ENCODE data around the gene ERC2.

DNA sequence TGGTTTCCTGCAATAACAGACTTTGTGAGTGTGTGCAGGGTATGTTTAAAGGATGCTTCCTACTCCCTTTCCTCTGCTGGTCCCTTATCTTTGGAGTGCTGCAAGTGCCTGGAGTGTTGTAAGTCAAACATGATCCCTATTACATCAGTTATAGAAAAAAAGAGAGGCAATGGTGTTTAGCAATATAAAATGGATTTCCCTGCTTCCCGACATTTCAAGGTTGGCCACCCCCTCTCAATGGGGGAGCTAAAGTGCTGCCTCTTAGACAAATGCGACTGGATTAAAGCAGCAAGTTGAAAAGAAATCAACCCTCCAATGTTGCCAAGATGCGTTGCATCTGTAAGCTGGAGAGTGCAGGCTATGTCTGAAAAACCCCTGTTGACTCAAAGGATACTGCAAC, 778.1 kb downstream of the ERC2 start:
- TF ChIP-seq, protein P1, sequence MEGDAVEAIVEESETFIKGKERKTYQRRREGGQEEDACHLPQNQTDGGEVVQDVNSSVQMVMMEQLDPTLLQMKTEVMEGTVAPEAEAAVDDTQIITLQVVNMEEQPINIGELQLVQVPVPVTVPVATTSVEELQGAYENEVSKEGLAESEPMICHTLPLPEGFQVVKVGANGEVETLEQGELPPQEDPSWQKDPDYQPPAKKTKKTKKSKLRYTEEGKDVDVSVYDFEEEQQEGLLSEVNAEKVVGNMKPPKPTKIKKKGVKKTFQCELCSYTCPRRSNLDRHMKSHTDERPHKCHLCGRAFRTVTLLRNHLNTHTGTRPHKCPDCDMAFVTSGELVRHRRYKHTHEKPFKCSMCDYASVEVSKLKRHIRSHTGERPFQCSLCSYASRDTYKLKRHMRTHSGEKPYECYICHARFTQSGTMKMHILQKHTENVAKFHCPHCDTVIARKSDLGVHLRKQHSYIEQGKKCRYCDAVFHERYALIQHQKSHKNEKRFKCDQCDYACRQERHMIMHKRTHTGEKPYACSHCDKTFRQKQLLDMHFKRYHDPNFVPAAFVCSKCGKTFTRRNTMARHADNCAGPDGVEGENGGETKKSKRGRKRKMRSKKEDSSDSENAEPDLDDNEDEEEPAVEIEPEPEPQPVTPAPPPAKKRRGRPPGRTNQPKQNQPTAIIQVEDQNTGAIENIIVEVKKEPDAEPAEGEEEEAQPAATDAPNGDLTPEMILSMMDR (IDR thresholded peaks at IDR 0.05) = no peak
- TF ChIP-seq POLR2A (IDR thresholded peaks at IDR 0.05) (no peak), POLR2AphosphoS5 (IDR thresholded peaks at IDR 0.05) (no peak)

Data from breast epithelium (tissue), 3 donors.